Vagina (tissue), 2 donors: ENCODE data around the gene LMO7. TPM values are rescaled to one million over a fixed set of nuclear protein-coding genes. Genes with fewer than 3 reads are reported as not detected.

Source experiments
- DNase-seq, 2 donors: peaks; one replicate each; pipeline ENCODE4 v3.0.0-alpha.2; 2017; ENCODE audit errors: extremely low spot score in 2 of 2
- H3K27ac ChIP-seq: fragments of 200-600 bp; sonication (generic); one replicate; pipeline ENCODE4 v1.5.1; 2019
- H3K27me3 ChIP-seq: fragments of 200-600 bp; sonication (generic); one replicate; pipeline ENCODE4 v1.5.1; 2019
- H3K36me3 ChIP-seq, 2 donors: fragments of 200-600 bp; sonication (generic); one replicate each; pipeline ENCODE4 v1.5.1; 2017 to 2019
- H3K4me1 ChIP-seq: fragments of 200-600 bp; sonication (generic); one replicate; pipeline ENCODE4 v1.5.1; 2019
- H3K4me3 ChIP-seq, 2 donors: fragments of 200-600 bp; sonication (generic); 1 replicate in 1 of 2; 2 replicates in 1 of 2; pipeline ENCODE4 v1.5.1; 2016 to 2019
- H3K9me3 ChIP-seq: fragments of 200-600 bp; sonication (generic); one replicate; pipeline ENCODE4 v1.5.1; 2019
- CTCF ChIP-seq, 3 experiments: fragments of 450-650 bp in 2 of 3; fragments of 200-600 bp in 1 of 3; sonication (generic) in 1 of 3; IDR thresholded peaks; one replicate each; pipeline ENCODE4 v1.5.1; 2017 to 2019; ENCODE audit warnings: antibody characterized with exemption in 3 of 3, mild to moderate bottlenecking in 2 of 3, moderate library complexity in 2 of 3
- POLR2A ChIP-seq, 2 donors: fragments of 450-650 bp; IDR thresholded peaks; one replicate each; pipeline ENCODE4 v1.6.1; 2017; ENCODE audit warnings: antibody characterized with exemption in 2 of 2, mild to moderate bottlenecking in 2 of 2, moderate library complexity in 2 of 2
- POLR2AphosphoS5 ChIP-seq, 2 donors: sonication (generic); formaldehyde crosslinking; IDR thresholded peaks; one replicate each; pipeline ENCODE4 v1.9.0; 2017; ENCODE audit warnings: antibody characterized with exemption in 2 of 2, mild to moderate bottlenecking in 2 of 2, low read depth in 1 of 2; ENCODE audit not compliant: insufficient read depth in 1 of 2
- intact Hi-C: fragments of 100-400 bp; cut with DNase I; formaldehyde crosslinking; loops from one replicate; pipeline ENCODE4 v1.15.1; 2023
- total RNA-seq: library from RNA; depleted of rRNA; stranded (reverse); fragments of >200 nt; gene quantifications from one replicate; pipeline ENCODE4 v1.2.3, GENCODE V29; 2016

LMO7 gene
- total RNA-seq, 1 donor from 2014 or later: 85.4 TPM

- no peak for DNase-seq
- Histone ChIP-seq H3K9me3 (no peaks in the 10 kb centered on the region), H3K36me3 (no peaks in the 10 kb centered on the region), H3K27me3 (no peaks in the 10 kb centered on the region), H3K4me1 (no peaks in the 10 kb centered on the region), H3K4me3 (peak overlapping the region in 1 of 2 donors; percentile 26), H3K27ac (no peak overlapping the region)
- intact Hi-C loops: loop anchor here (10.0 kb wide), 1 partner anchor 1034 kb away; no protein-coding TSS in a partner anchor
- no peak for TF ChIP-seq CTCF (IDR thresholded peaks at IDR 0.05)
- no peak for TF ChIP-seq POLR2AphosphoS5 (IDR thresholded peaks at IDR 0.05; ENCODE audit: insufficient read depth in 1 of 2, low read depth in 1 of 2)
- no peak for TF ChIP-seq POLR2A (IDR thresholded peaks at IDR 0.05)
Measured at GRCh38 chr13:75871059-75871458, 234.9 kb downstream of the LMO7 start.

GRCh38 chr13:75872980-75873379 is 236.8 kb downstream of the LMO7 start:
- TF ChIP-seq CTCF (IDR thresholded peaks at IDR 0.05) (no peak), POLR2A (IDR thresholded peaks at IDR 0.05) (no peak), POLR2AphosphoS5 (IDR thresholded peaks at IDR 0.05; ENCODE audit: insufficient read depth in 1 of 2, low read depth in 1 of 2) (no peak)
- no peaks in the 10 kb centered on the region for H3K9me3 ChIP-seq
- no peak for DNase-seq
- H3K4me3 ChIP-seq: no peak overlapping the region
- no peak overlapping the region for H3K27ac ChIP-seq
- H3K27me3 ChIP-seq: no peaks in the 10 kb centered on the region
- H3K36me3 ChIP-seq: no peaks in the 10 kb centered on the region
- no peaks in the 10 kb centered on the region for H3K4me1 ChIP-seq
- intact Hi-C loops: loop anchor here (10.0 kb wide), 1 partner anchor 1032 kb away; no protein-coding TSS in a partner anchor

GRCh38 chr13:75873494-75873893 is 237.4 kb downstream of the LMO7 start:
- Histone ChIP-seq H3K4me3 (no peak overlapping the region), H3K27me3 (no peaks in the 10 kb centered on the region), H3K4me1 (no peaks in the 10 kb centered on the region), H3K27ac (no peak overlapping the region), H3K9me3 (no peaks in the 10 kb centered on the region), H3K36me3 (no peaks in the 10 kb centered on the region)
- intact Hi-C loops: loop anchor here (10.0 kb wide), 1 partner anchor 1031 kb away; no protein-coding TSS in a partner anchor
- TF ChIP-seq POLR2AphosphoS5 (IDR thresholded peaks at IDR 0.05; ENCODE audit: insufficient read depth in 1 of 2, low read depth in 1 of 2) (no peak), CTCF (IDR thresholded peaks at IDR 0.05) (no peak), POLR2A (IDR thresholded peaks at IDR 0.05) (no peak)
- DNase-seq: no peak

GRCh38 chr13:75875450-75875849 is 239.3 kb downstream of the LMO7 start:
- Histone ChIP-seq H3K36me3 (no peaks in the 10 kb centered on the region), H3K4me1 (no peaks in the 10 kb centered on the region), H3K4me3 (no peak overlapping the region), H3K27ac (no peak overlapping the region), H3K9me3 (no peaks in the 10 kb centered on the region), H3K27me3 (no peaks in the 10 kb centered on the region)
- no peak for DNase-seq
- TF ChIP-seq POLR2AphosphoS5 (IDR thresholded peaks at IDR 0.05; ENCODE audit: insufficient read depth in 1 of 2, low read depth in 1 of 2): no peak
- no peak for TF ChIP-seq CTCF (IDR thresholded peaks at IDR 0.05)
- TF ChIP-seq POLR2A (IDR thresholded peaks at IDR 0.05): no peak
- intact Hi-C loops: loop anchor here (10.0 kb wide), 1 partner anchor 1029 kb away; no protein-coding TSS in a partner anchor

GRCh38 chr13:75876142-75877050 is 240.3 kb downstream of the LMO7 start:
- intact Hi-C loops: loop anchor here (10.0 kb wide), 1 partner anchor 1028 kb away; no protein-coding TSS in a partner anchor
- no peak overlapping the region for H3K27ac ChIP-seq
- no peaks in the 10 kb centered on the region for H3K4me1 ChIP-seq
- DNase-seq: no peak
- TF ChIP-seq CTCF (IDR thresholded peaks at IDR 0.05): peak; percentile 71 to 96 (median 87)
- no peak for TF ChIP-seq POLR2A (IDR thresholded peaks at IDR 0.05)
- TF ChIP-seq POLR2AphosphoS5 (IDR thresholded peaks at IDR 0.05; ENCODE audit: insufficient read depth in 1 of 2, low read depth in 1 of 2): peak in 1 of 2 donors; percentile 24
- H3K36me3 ChIP-seq: no peaks in the 10 kb centered on the region
- H3K9me3 ChIP-seq: no peaks in the 10 kb centered on the region
- H3K4me3 ChIP-seq: no peak overlapping the region
- no peaks in the 10 kb centered on the region for H3K27me3 ChIP-seq
